GM12878 (cell line): ENCODE data around the gene POTEF. TPM values are rescaled to one million over a fixed set of nuclear protein-coding genes. Genes with fewer than 3 reads are reported as not detected.
"Not testable (repeated sequence)": the region's sequence is repeated elsewhere in the genome, so short reads cannot be mapped to it uniquely, and the experiment has no call there.

Experiments
- ATAC-seq: fragments of 200-7000 bp; cut with Tn5 transposase; 3 replicates; pipeline ENCODE4 v1.9.1; 2020; ENCODE audit warnings: mild to moderate bottlenecking, moderate library complexity
- BruUV-seq: library from RNA; stranded (reverse); fragments of 400-500 nt; replicated peaks from 2 replicates; lab custom pipeline; 2021; lab: Mats Ljungman, UMichigan
- CTCF ChIA-PET: fragments of 300-600 bp; sonication (Branson Sonifier 250); formaldehyde crosslinking; extraction: SDS; loops from one replicate; lab custom pipeline; 2021; ENCODE audit warnings: inconsistent platforms; lab: Yijun Ruan, JAX
- POLR2A ChIA-PET: fragments of 350-600 bp; formaldehyde crosslinking; extraction: SDS; loops from one replicate; lab custom pipeline; 2021; ENCODE audit warnings: inconsistent platforms; lab: Charles Lee
- RAD21 ChIA-PET: fragments of 300-600 bp; sonication (Branson Sonifier 250); formaldehyde crosslinking; loops from one replicate; lab custom pipeline; 2023; ENCODE audit warnings: antibody characterized with exemption; ENCODE audit not compliant: unreplicated experiment; lab: Charles Lee
- SMC1A ChIA-PET: fragments of 300-600 bp; sonication (Branson Sonifier 250); formaldehyde crosslinking; loops from one replicate; lab custom pipeline; 2023; ENCODE audit not compliant: unreplicated experiment, uncharacterized antibody; lab: Charles Lee
- DNase-seq: peaks from one replicate; pipeline ENCODE4 v3.0.0-alpha.2; 2011; ENCODE audit warnings: low read depth, low spot score
- FAIRE-seq: peaks from 3 replicates; lab custom pipeline; 2011; peaks lifted over from hg19 to GRCh38; lab: Jason Lieb, UNC
- H2AFZ ChIP-seq: 2 replicates; pipeline ENCODE4 v1.6.0; 2011; ENCODE audit warnings: low read depth, low read length, control low read depth; ENCODE audit not compliant: control insufficient read depth
- H3K27ac ChIP-seq: 2 replicates; pipeline ENCODE4 v1.5.1; 2011; ENCODE audit warnings: control low read depth; ENCODE audit not compliant: control insufficient read depth, insufficient read depth
- H3K27me3 ChIP-seq, 2 experiments: replicated peaks in 1 of 2; 2 replicates each; pipeline versions ENCODE4 v1.6.0 to v1.6.1; 2011; ENCODE audit warnings: low read length in 1 of 2; ENCODE audit not compliant: control insufficient read depth in 2 of 2, insufficient read depth in 2 of 2
- H3K36me3 ChIP-seq, 2 experiments: 2 replicates each; pipeline ENCODE4 v1.5.1; 2011; ENCODE audit warnings: low read length in 1 of 2; ENCODE audit not compliant: control insufficient read depth in 2 of 2, insufficient read depth in 2 of 2
- H3K4me1 ChIP-seq: 2 replicates; pipeline ENCODE4 v1.6.1; 2011; ENCODE audit warnings: mild to moderate bottlenecking, low read length, moderate library complexity, mixed read lengths; ENCODE audit not compliant: control insufficient read depth, insufficient read depth
- H3K4me2 ChIP-seq: 2 replicates; pipeline ENCODE4 v1.6.0; 2011; ENCODE audit warnings: control low read depth; ENCODE audit not compliant: control insufficient read depth, insufficient read depth
- H3K4me3 ChIP-seq: fragments of 200-600 bp; sonication (generic); 2 replicates; pipeline ENCODE4 v1.5.1; 2016
- H3K79me2 ChIP-seq: 2 replicates; pipeline ENCODE4 v1.6.0; 2011; ENCODE audit warnings: low read length; ENCODE audit not compliant: control insufficient read depth, insufficient read depth
- H3K9ac ChIP-seq: 2 replicates; pipeline ENCODE4 v1.8.0; 2011; ENCODE audit warnings: low read length, control low read depth, mixed read lengths; ENCODE audit not compliant: control insufficient read depth, insufficient read depth
- H3K9me3 ChIP-seq: replicated peaks from 3 replicates; pipeline ENCODE4 v1.5.1; 2011; ENCODE audit warnings: mild to moderate bottlenecking, low read length; ENCODE audit not compliant: control insufficient read depth, insufficient read depth
- H4K20me1 ChIP-seq: 2 replicates; pipeline ENCODE4 v1.6.0; 2011; ENCODE audit not compliant: control insufficient read depth, insufficient read depth
- BHLHE40 ChIP-seq, 2 experiments: fragments of 450-650 bp in 1 of 2; IDR thresholded peaks; 2 replicates each; pipeline ENCODE4 v1.6.1; 2011 to 2017; ENCODE audit warnings: low read depth in 2 of 2, borderline replicate concordance in 1 of 2, improper control_type of control experiment in 1 of 2, low read length in 1 of 2, mild to moderate bottlenecking in 1 of 2
- DPF2 ChIP-seq: fragments of 450-650 bp; IDR thresholded peaks from 2 replicates; pipeline ENCODE4 v1.6.1; 2017; ENCODE audit warnings: mild to moderate bottlenecking
- GATAD2B ChIP-seq: fragments of 450-650 bp; conservative IDR thresholded peaks from 2 replicates; pipeline ENCODE4 v1.6.1; 2017; ENCODE audit warnings: low read depth, mild to moderate bottlenecking, moderate library complexity
- HDGF ChIP-seq: fragments of 450-650 bp; IDR thresholded peaks from 2 replicates; pipeline ENCODE4 v1.6.1; 2016; ENCODE audit warnings: antibody characterized with exemption
- IKZF1 ChIP-seq: fragments of 450-650 bp; conservative IDR thresholded peaks from 2 replicates; pipeline ENCODE4 v1.6.1; 2017; ENCODE audit warnings: antibody characterized with exemption, mild to moderate bottlenecking
- IKZF2 ChIP-seq, 2 experiments: fragments of 450-650 bp; IDR thresholded peaks; 2 replicates each; pipeline ENCODE4 v1.6.1; 2017; ENCODE audit warnings: mild to moderate bottlenecking in 2 of 2, moderate library complexity in 2 of 2
- RUNX3 ChIP-seq: IDR thresholded peaks from 2 replicates; pipeline ENCODE4 v1.6.1; 2012; ENCODE audit warnings: low read length, inconsistent platforms
- WGBS: methylation state at CpG from one replicate; pipeline ENCODE4 v1.1.6; 2016; ENCODE audit warnings: low lambda C conversion rate; ENCODE audit not compliant: insufficient replicate concordance, insufficient coverage; ENCODE audit errors: missing lambda C conversion rate; 5-methylcytosine and 5-hydroxymethylcytosine counted together
- in situ Hi-C: fragments of 300-500 bp; cut with MboI; formaldehyde crosslinking; loops from 9 replicates; pipeline ENCODE4 v1.14.3; 2018; ENCODE audit warnings: mixed read lengths
- intact Hi-C: fragments of 100-400 bp; cut with micrococcal nuclease; formaldehyde crosslinking; loops from one replicate; pipeline ENCODE4 v1.14.2; 2022; ENCODE audit not compliant: unreplicated experiment
- polyA plus RNA-seq, 11 experiments: library from polyadenylated mRNA; depleted of rRNA in 4 of 11; unstranded in 6 of 11; stranded (reverse) in 5 of 11; fragments of >200 nt; fragmentation: Nextera tagmentation in 4 of 11; fragmentation: Illumina TruSeq in 1 of 11; extraction: Ambion mirVana in 4 of 11; extraction: Trizol in 1 of 11; gene quantifications; 1 replicate in 1 of 11; 2 replicates in 10 of 11; pipeline versions ENCODE4 v1.2.1 to v1.2.3, GENCODE V29; 2011 to 2016; ENCODE audit warnings: inconsistent platforms in 2 of 11, missing spikeins in 2 of 11, low read depth in 1 of 11
- total RNA-seq, 4 experiments: library from RNA; depleted of rRNA in 3 of 4; stranded (reverse); fragments of >200 nt in 3 of 4; fragmentation: Illumina TruSeq in 1 of 4; extraction: Trizol in 1 of 4; gene quantifications; 2 replicates each; pipeline versions ENCODE4 v1.2.1 to v1.2.3, GENCODE V29; 2013 to 2021
- TF ChIP-seq, protein P1 (sequence below): fragments of 450-650 bp; IDR thresholded peaks from 2 replicates; pipeline ENCODE4 v1.6.1; 2017; ENCODE audit warnings: mild to moderate bottlenecking, moderate library complexity

Gene POTEF
- total and polyA plus RNA-seq, 10 of the 15 experiments (the other 5 are each of a cell fraction or from before 2014, with no cell fraction given), result 0.03 TPM; not detected in 9

DNA sequence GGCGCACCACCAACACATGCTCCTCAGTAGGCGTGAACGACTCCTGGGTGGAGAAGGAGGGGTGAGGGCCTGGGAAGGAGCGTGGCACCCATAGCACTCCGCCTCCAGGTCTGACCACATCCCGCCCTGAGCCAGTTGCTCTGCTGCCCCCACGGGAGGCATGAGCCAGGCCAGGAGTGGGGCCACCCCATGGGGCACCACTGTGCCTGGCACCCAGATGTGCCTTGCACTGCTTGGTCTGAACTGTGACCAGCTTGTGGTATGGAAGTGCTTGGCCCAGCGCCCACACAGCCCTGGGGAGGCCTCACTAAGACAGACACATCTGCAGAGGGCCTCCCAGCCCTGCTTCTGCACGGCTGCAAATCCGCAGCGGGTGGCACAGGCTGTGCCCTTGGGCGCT is 28.3 kb upstream of the POTEF start:
- RAD21 ChIA-PET, result interaction anchor here (1.0 kb wide), 2 partner anchors 24 to 175 kb away, joined by 3 to 4 read pairs; partner anchors contain the start of gene SMPD4
- BruUV-seq, H3K4me3 ChIP-seq, H2AFZ ChIP-seq, H4K20me1 ChIP-seq, H3K9me3 ChIP-seq, H3K79me2 ChIP-seq, H3K4me2 ChIP-seq, POLR2A ChIA-PET, intact Hi-C loops, FAIRE-seq, H3K27me3 ChIP-seq: not testable (repeated sequence)
- peaks cover 0 to 18% of the 10 kb centered on the region in 2 experiments; a peak in 2 of 4 replicates for H3K36me3 ChIP-seq
- peaks cover 18% of the 10 kb centered on the region for H3K4me1 ChIP-seq
- in situ Hi-C loops, result loop anchor here (5.0 to 10.0 kb wide), 2 partner anchors 180 to 1517 kb away; no protein-coding TSS in a partner anchor
- SMC1A ChIA-PET, result interaction anchor here (0.7 to 1.4 kb wide), 2 partner anchors 24 to 173 kb away, joined by 4 to 5 read pairs; partner anchors contain the start of gene SMPD4
- DNase-seq (peak; percentile 37), ATAC-seq (peak; percentile 68)
- CTCF ChIA-PET, result interaction anchor here (0.6 to 1.4 kb wide), 5 partner anchors 24 to 209 kb away, joined by 3 to 4 read pairs (median 3); partner anchors contain the start of gene SMPD4
- WGBS, result 10% methylated on average over 9 of the region's 12 CpGs
- peak; percentile 44; the same call in 1 of the 2 replicates for TF ChIP-seq HDGF
- TF ChIP-seq IKZF2 (IDR thresholded peaks at IDR 0.05), result peak in 1 of 2 experiments; percentile 6; a peak in 1 of 4 replicates
- TF ChIP-seq IKZF1, result peak; percentile 1; the same call in 1 of the 2 replicates
- peak; percentile 36; the same call in 1 of the 2 replicates for TF ChIP-seq GATAD2B
- peak in 1 of 2 experiments; percentile 49; a peak in 2 of 4 replicates for TF ChIP-seq BHLHE40 (IDR thresholded peaks at IDR 0.05; ENCODE audit: borderline replicate concordance in 1 of 2, low read depth in 2 of 2, low read length in 1 of 2)
- TF ChIP-seq DPF2, result 0 out of 2 replicates have a peak, but pooled peaks have one; percentile 51
- peak; percentile 49 for TF ChIP-seq RUNX3
- TF ChIP-seq, protein P1, sequence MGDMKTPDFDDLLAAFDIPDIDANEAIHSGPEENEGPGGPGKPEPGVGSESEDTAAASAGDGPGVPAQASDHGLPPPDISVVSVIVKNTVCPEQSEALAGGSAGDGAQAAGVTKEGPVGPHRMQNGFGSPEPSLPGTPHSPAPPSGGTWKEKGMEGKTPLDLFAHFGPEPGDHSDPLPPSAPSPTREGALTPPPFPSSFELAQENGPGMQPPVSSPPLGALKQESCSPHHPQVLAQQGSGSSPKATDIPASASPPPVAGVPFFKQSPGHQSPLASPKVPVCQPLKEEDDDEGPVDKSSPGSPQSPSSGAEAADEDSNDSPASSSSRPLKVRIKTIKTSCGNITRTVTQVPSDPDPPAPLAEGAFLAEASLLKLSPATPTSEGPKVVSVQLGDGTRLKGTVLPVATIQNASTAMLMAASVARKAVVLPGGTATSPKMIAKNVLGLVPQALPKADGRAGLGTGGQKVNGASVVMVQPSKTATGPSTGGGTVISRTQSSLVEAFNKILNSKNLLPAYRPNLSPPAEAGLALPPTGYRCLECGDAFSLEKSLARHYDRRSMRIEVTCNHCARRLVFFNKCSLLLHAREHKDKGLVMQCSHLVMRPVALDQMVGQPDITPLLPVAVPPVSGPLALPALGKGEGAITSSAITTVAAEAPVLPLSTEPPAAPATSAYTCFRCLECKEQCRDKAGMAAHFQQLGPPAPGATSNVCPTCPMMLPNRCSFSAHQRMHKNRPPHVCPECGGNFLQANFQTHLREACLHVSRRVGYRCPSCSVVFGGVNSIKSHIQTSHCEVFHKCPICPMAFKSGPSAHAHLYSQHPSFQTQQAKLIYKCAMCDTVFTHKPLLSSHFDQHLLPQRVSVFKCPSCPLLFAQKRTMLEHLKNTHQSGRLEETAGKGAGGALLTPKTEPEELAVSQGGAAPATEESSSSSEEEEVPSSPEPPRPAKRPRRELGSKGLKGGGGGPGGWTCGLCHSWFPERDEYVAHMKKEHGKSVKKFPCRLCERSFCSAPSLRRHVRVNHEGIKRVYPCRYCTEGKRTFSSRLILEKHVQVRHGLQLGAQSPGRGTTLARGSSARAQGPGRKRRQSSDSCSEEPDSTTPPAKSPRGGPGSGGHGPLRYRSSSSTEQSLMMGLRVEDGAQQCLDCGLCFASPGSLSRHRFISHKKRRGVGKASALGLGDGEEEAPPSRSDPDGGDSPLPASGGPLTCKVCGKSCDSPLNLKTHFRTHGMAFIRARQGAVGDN, result peak; percentile 30; the same call in 1 of the 2 replicates
- H3K9ac ChIP-seq, result peak overlapping the region; percentile 34; the same call in 1 of the 2 replicates
- H3K27ac ChIP-seq, result peak overlapping the region; percentile 75
